IPS DF 4.7 (cell line): ENCODE data around the gene CALML4.
"Not testable (repeated sequence)": the region's sequence is repeated elsewhere in the genome, so short reads cannot be mapped to it uniquely, and the experiment has no call there.

ENCODE experiments used
- DNase-seq: peaks from one replicate; pipeline ENCODE4 v3.0.0-alpha.2; 2013; ENCODE audit warnings: low spot score; ENCODE audit errors: extremely low read depth

CALML4 gene

GRCh38 chr15:68204776-68205557 is at the start of gene CALML4:
Gene CALML4, minus strand, starts transcription at chr15:68205332. Its CDS starts 85 bp downstream, at chr15:68205247.
- no peak for DNase-seq

- no peak for DNase-seq
These were observed 47.9 kb upstream of the CALML4 start for GRCh38 chr15:68252925-68253534.

GRCh38 chr15:68249058-68249713 is 44.1 kb upstream of the CALML4 start:
- DNase-seq, result no peak

- no peak for DNase-seq
These were observed 39.1 kb upstream of the CALML4 start for GRCh38 chr15:68244235-68244634.

GRCh38 chr15:68241088-68241935 is 36.2 kb upstream of the CALML4 start:
- DNase-seq, result no peak

GRCh38 chr15:68239025-68239424 is 33.9 kb upstream of the CALML4 start:
- DNase-seq, result no peak

- no peak for DNase-seq
These were observed 29.9 kb upstream of the CALML4 start for GRCh38 chr15:68235022-68235421.

- DNase-seq, result not testable (repeated sequence)
These were observed 29.4 kb upstream of the CALML4 start for GRCh38 chr15:68234520-68234919.

GRCh38 chr15:68234060-68234459 is 28.9 kb upstream of the CALML4 start:
- DNase-seq, result no peak

- no peak for DNase-seq
These were observed 27.8 kb upstream of the CALML4 start for GRCh38 chr15:68232937-68233336.

GRCh38 chr15:68232449-68232848 is 27.3 kb upstream of the CALML4 start:
- no peak for DNase-seq

GRCh38 chr15:68231102-68231818 is 26.1 kb upstream of the CALML4 start:
- DNase-seq, result no peak

- DNase-seq, result no peak
These were observed 25.3 kb upstream of the CALML4 start for GRCh38 chr15:68230157-68231100.

- DNase-seq, result no peak
These were observed 24.4 kb upstream of the CALML4 start, which contains the start of gene CLN6 for GRCh38 chr15:68229386-68230156. Gene CLN6, minus strand, starts transcription at chr15:68229728. Its CDS starts 144 bp downstream, at chr15:68229584.

GRCh38 chr15:68228971-68229385 is 23.8 kb upstream of the CALML4 start:
- no peak for DNase-seq

GRCh38 chr15:68228143-68228970 is 23.2 kb upstream of the CALML4 start:
- DNase-seq, result no peak

GRCh38 chr15:68227643-68228142 is 22.6 kb upstream of the CALML4 start:
- DNase-seq, result no peak

- not testable (repeated sequence) for DNase-seq
These were observed 20.3 kb upstream of the CALML4 start for GRCh38 chr15:68225442-68225841.
